GM18519 (cell line): ENCODE measurements around the gene RNF167.

Source experiments
- ATAC-seq: cut with Tn5 transposase; IDR thresholded peaks from one replicate; pipeline ENCODE4 v1.9.1; 2021; ENCODE audit warnings: mild to moderate bottlenecking, moderate library complexity; ENCODE audit not compliant: unreplicated experiment, low FRiP score

RNF167 gene

GRCh38 chr17:4972752-4973151 lies 32.7 kb downstream of the RNF167 start:
- no peak for ATAC-seq

- no peak for ATAC-seq
Observed at GRCh38 chr17:4973256-4974114, 33.4 kb downstream of the RNF167 start.

GRCh38 chr17:4974115-4974670 lies 34.1 kb downstream of the RNF167 start:
- no peak for ATAC-seq

GRCh38 chr17:4978726-4979125 lies 38.7 kb downstream of the RNF167 start:
- ATAC-seq: no peak

GRCh38 chr17:4980644-4981216 lies 40.7 kb downstream of the RNF167 start:
- ATAC-seq: no peak

GRCh38 chr17:4982305-4982704 lies 42.2 kb downstream of the RNF167 start:
- ATAC-seq: no peak

GRCh38 chr17:4986403-4986802 lies 46.3 kb downstream of the RNF167 start:
- no peak for ATAC-seq

- no peak for ATAC-seq
Observed at GRCh38 chr17:4986951-4987766, 47.1 kb downstream of the RNF167 start, which contains the start of gene CAMTA2. Gene CAMTA2, minus strand, starts transcription at chr17:4987675. Its CDS starts 1,453 bp downstream, at chr17:4986222.

- ATAC-seq: no peak
Observed at GRCh38 chr17:4987767-4988567, 47.9 kb downstream of the RNF167 start.

GRCh38 chr17:4994081-4994595 lies 54.1 kb downstream of the RNF167 start:
- ATAC-seq: no peak
